Measurements from ENCODE around the gene SAP30BP.

The SAP30BP gene

GRCh38 chr17:75703191-75703590 is 36.1 kb downstream of the SAP30BP start:
- no peaks in the 10 kb centered on the region for H3K27me3 Mint-ChIP-seq
- peak overlapping the region in 1 of 2 donors; percentile 34 for H3K27ac Mint-ChIP-seq
- DNase-seq (no peak), ATAC-seq (no peak)
- H3K9me3 Mint-ChIP-seq = no peaks in the 10 kb centered on the region
- H3K4me1 Mint-ChIP-seq = no peaks in the 10 kb centered on the region
- no peak overlapping the region for H3K4me3 Mint-ChIP-seq

DNA sequence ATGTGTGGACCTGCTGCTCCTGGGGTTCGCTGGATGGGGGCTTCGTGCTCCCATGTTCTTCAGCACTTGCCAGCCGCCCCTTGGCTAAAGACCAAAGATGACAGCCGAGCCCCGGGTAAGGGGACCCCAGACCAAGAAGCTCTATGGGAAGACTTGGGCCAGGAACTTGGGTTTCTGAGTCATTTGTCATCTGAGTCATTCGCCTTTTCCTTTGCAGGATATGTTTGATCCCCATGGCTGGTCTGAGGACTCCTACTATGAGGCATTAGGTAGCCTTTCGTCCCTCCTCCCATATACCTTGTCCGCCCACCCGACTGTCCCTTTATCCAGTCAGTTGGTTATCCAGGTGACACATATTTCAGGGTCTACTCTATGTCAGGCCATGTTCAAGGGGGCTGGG is 36.5 kb downstream of the SAP30BP start:
- peak overlapping the region in 1 of 2 donors; percentile 42 for H3K27ac Mint-ChIP-seq
- no peak for DNase-seq
- H3K9me3 Mint-ChIP-seq = no peaks in the 10 kb centered on the region
- H3K4me1 Mint-ChIP-seq = no peaks in the 10 kb centered on the region
- H3K27me3 Mint-ChIP-seq = no peaks in the 10 kb centered on the region
- no peak for ATAC-seq
- H3K4me3 Mint-ChIP-seq = no peak overlapping the region

- no peak overlapping the region for H3K4me3 Mint-ChIP-seq
- H3K9me3 Mint-ChIP-seq = no peaks in the 10 kb centered on the region
- H3K4me1 Mint-ChIP-seq = no peaks in the 10 kb centered on the region
Measured at GRCh38 chr17:75704963-75705875, 38.1 kb downstream of the SAP30BP start.

DNA sequence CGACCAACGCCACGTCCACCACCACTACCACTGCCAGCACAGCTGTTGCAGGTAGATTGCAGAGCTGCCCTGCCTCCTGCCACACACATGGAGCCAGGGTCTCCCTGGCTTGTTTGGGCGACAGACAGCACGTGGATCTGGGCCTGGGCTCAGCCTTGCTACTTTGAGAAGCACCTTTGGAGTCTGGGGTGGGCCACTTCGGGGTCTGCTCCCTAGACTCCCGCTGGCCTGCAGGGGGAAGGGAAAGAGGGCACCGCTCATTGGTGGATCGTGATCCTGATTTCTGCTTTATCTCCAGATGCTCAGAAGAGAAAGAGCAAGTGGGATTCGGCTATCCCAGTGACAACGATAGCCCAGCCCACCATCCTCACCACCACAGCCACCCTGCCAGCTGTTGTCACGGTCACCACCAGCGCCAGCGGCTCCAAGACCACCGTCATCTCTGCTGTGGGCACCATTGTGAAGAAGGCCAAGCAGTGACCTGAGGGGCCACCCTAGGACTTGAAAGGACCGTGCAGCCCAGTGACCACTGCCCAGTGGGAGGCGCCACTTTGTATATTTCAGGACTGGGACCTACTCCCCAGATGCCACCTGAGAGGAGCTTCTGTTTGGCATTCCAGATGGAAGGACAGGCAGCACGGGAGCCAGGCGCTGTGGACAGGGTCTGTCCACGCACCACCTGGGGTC is 39.0 kb downstream of the SAP30BP start:
- no peak overlapping the region for H3K4me3 Mint-ChIP-seq
- H3K27me3 Mint-ChIP-seq = no peaks in the 10 kb centered on the region
- H3K4me1 Mint-ChIP-seq = no peaks in the 10 kb centered on the region
- DNase-seq = no peak
- no peaks in the 10 kb centered on the region for H3K9me3 Mint-ChIP-seq
- H3K27ac Mint-ChIP-seq = no peak overlapping the region
- no peak for ATAC-seq

More at GRCh38 chr17:75704963-75705875, 38.1 kb downstream of the SAP30BP start:
- Mint-ChIP-seq H3K27ac (peak overlapping the region in 1 of 2 donors; percentile 42), H3K27me3 (no peaks in the 10 kb centered on the region)
- DNase-seq (no peak), ATAC-seq (no peak)

- Mint-ChIP-seq H3K27ac (peak overlapping the region in 1 of 2 donors; percentile 95), H3K4me3 (no peak overlapping the region), H3K9me3 (no peaks in the 10 kb centered on the region), H3K27me3 (no peaks in the 10 kb centered on the region), H3K4me1 (no peaks in the 10 kb centered on the region)
- no peak for ATAC-seq
- no peak for DNase-seq
Measured at GRCh38 chr17:75707079-75707571, 40.0 kb downstream of the SAP30BP start.

DNA sequence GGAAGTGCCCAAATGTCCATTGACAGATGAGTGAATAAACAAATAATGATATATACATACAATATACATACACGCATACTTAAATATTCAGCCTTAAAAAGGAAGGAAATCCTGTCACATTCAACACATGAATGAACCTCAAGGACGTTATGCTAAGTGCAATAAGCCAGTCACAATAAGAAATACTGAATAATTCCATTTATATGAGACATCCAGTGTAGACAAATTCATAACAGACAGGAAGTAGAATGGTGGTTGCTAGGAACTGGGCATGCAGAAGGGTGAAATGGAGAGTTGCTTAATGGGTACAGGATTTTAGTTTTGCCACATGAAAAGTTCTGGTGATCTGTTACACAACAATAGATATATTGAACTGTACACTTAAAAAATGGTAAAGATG is 45.3 kb downstream of the SAP30BP start:
- no peak for ATAC-seq
- Mint-ChIP-seq H3K4me3 (no peak overlapping the region), H3K4me1 (no peaks in the 10 kb centered on the region), H3K9me3 (no peaks in the 10 kb centered on the region), H3K27me3 (peaks cover 9% of the 10 kb centered on the region), H3K27ac (no peak overlapping the region)
- no peak for DNase-seq

- ATAC-seq = no peak
- Mint-ChIP-seq H3K27ac (no peak overlapping the region), H3K4me1 (peaks cover 9% of the 10 kb centered on the region), H3K27me3 (peaks cover 36% of the 10 kb centered on the region), H3K4me3 (no peak overlapping the region), H3K9me3 (no peaks in the 10 kb centered on the region)
- no peak for DNase-seq
Measured at GRCh38 chr17:75719732-75720131, 52.6 kb downstream of the SAP30BP start.

- no peaks in the 10 kb centered on the region for H3K9me3 Mint-ChIP-seq
- DNase-seq = peak; percentile 44 to 50
- no peak within 1 kb of the TSS for H3K27ac Mint-ChIP-seq
Measured at GRCh38 chr17:75720656-75721462, 53.7 kb downstream of the SAP30BP start, which contains the start of gene ITGB4. Gene ITGB4 (plus strand): TSS chr17:75721459. CDS start chr17:75724704, 3,245 bp downstream.

DNA sequence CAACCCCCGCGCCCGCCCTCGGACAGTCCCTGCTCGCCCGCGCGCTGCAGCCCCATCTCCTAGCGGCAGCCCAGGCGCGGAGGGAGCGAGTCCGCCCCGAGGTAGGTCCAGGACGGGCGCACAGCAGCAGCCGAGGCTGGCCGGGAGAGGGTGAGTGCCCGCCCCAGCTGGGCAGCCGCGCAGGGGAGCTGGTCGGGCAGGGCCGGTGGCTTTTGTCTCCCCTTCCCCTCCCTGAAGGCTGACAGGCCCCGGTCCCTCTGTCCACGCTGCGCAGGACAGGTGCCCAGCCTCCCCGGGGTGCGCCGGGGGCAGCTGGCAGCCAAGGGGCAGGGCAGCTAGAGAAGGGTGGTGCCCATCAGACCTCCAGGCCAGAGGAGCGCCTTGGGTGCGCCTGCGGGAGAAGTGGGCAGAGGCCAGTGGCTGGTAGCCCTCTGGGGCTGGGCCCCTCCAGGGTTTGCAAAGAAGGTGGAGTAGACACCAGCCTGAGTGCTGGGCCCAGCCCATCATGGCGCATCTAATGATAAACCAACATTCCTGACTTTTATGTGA is 54.4 kb downstream of the SAP30BP start:
- Mint-ChIP-seq H3K27ac (no peak overlapping the region), H3K4me3 (peak overlapping the region; percentile 29 to 61), H3K4me1 (peaks cover 9% of the 10 kb centered on the region), H3K9me3 (no peaks in the 10 kb centered on the region), H3K27me3 (peaks cover 36% of the 10 kb centered on the region)
- DNase-seq = no peak
- ATAC-seq = peak; percentile 67

More at GRCh38 chr17:75720656-75721462, 53.7 kb downstream of the SAP30BP start, which contains the start of gene ITGB4:
- peak within 1 kb of the TSS; percentile 76 to 88 for H3K4me3 Mint-ChIP-seq
- ATAC-seq = peak; percentile 83
- peaks cover 36% of the 10 kb centered on the region for H3K27me3 Mint-ChIP-seq
- H3K4me1 Mint-ChIP-seq = peaks cover 9% of the 10 kb centered on the region

- DNase-seq (no peak), ATAC-seq (no peak)
- Mint-ChIP-seq H3K9me3 (no peaks in the 10 kb centered on the region), H3K27ac (no peak overlapping the region), H3K27me3 (peaks cover 31% of the 10 kb centered on the region), H3K4me3 (peak overlapping the region; percentile 29 to 61), H3K4me1 (peaks cover 9% of the 10 kb centered on the region)
Measured at GRCh38 chr17:75722076-75722475, 54.9 kb downstream of the SAP30BP start.

DNA sequence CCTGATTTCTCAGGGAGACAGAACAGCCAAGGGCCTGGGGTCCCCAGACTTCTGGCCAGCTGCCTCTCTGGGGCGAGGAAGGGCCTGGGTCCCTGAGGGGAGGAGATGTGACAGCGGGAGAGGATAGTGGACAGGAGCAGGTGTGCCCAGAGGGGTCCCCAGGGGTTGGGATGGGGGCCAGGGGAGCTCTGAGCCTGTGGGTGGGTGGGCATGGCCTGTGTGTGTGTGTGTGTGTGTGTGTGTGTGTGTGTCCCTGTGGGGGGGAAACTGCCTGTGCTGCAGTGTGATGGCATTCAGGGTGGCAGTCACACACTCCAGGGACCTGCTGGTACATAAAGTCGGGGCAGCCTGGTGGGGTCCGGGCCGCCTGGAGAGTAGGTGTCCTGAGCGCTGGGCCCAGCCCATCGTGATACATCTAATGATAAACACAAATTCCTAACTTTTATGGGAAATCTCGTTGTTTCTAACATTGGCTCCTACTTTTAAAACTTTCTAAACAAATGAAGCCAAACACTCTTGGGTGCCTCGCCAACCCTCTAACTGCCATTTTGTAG is 55.5 kb downstream of the SAP30BP start:
- ATAC-seq (no peak), DNase-seq (no peak)
- H3K4me3 Mint-ChIP-seq = no peak overlapping the region
- H3K27me3 Mint-ChIP-seq = peaks cover 25% of the 10 kb centered on the region
- no peak overlapping the region for H3K27ac Mint-ChIP-seq
- H3K4me1 Mint-ChIP-seq = peaks cover 9% of the 10 kb centered on the region
- H3K9me3 Mint-ChIP-seq = no peaks in the 10 kb centered on the region

GRCh38 chr17:75723171-75723930 is 56.2 kb downstream of the SAP30BP start:
- Mint-ChIP-seq H3K27ac (no peak overlapping the region), H3K9me3 (no peaks in the 10 kb centered on the region), H3K4me3 (no peak overlapping the region), H3K4me1 (peaks cover 9% of the 10 kb centered on the region), H3K27me3 (peaks cover 22% of the 10 kb centered on the region)
- ATAC-seq (no peak), DNase-seq (no peak)

GRCh38 chr17:75724016-75725003 is 57.2 kb downstream of the SAP30BP start:
- DNase-seq (no peak), ATAC-seq (no peak)
- Mint-ChIP-seq H3K27ac (no peak overlapping the region), H3K9me3 (no peaks in the 10 kb centered on the region), H3K27me3 (peaks cover 16% of the 10 kb centered on the region), H3K4me3 (no peak overlapping the region), H3K4me1 (peaks cover 9% of the 10 kb centered on the region)
